Testis (tissue), 2 donors: ENCODE data around the gene PPP1R7.

Source experiments
- CTCF ChIP-seq, 3 experiments: fragments of 450-650 bp in 2 of 3; fragments of 200-600 bp in 1 of 3; sonication (generic) in 1 of 3; IDR thresholded peaks; one replicate each; pipeline ENCODE4 v1.5.1; 2016 to 2019; ENCODE audit warnings: antibody characterized with exemption in 3 of 3, mild to moderate bottlenecking in 2 of 3, moderate library complexity in 1 of 3
- POLR2A ChIP-seq: fragments of 450-650 bp; IDR thresholded peaks from one replicate; pipeline ENCODE4 v1.6.1; 2017; ENCODE audit warnings: antibody characterized with exemption, mild to moderate bottlenecking, moderate library complexity

- TF ChIP-seq CTCF (IDR thresholded peaks at IDR 0.05) (no peak), POLR2A (no peak)
These were observed 53.7 kb downstream of the PPP1R7 start for GRCh38 chr2:241204010-241204384.
